Gastroesophageal sphincter (tissue), 4 donors: ENCODE results near the gene PEX10. TPM values are rescaled to one million over a fixed set of nuclear protein-coding genes. Genes with fewer than 3 reads are reported as not detected.

Experiments
- ATAC-seq: fragments of 150-250 bp; one replicate; pipeline ENCODE4 v1.9.1; 2016; ENCODE audit warnings: mild to moderate bottlenecking, moderate library complexity
- H3K27ac ChIP-seq, 4 donors: fragments of 200-600 bp; sonication (generic) in 3 of 4; 1 replicate in 3 of 4; 2 replicates in 1 of 4; pipeline ENCODE4 v1.5.1; 2016 to 2019
- H3K27me3 ChIP-seq: fragments of 200-600 bp; sonication (generic); one replicate; pipeline ENCODE4 v1.5.1; 2019
- H3K36me3 ChIP-seq, 2 donors: fragments of 200-600 bp; sonication (generic); one replicate each; pipeline ENCODE4 v1.5.1; 2019; ENCODE audit warnings: control low read depth in 1 of 2
- H3K4me1 ChIP-seq, 3 donors: fragments of 200-600 bp; sonication (generic); 1 replicate in 2 of 3; 2 replicates in 1 of 3; pipeline ENCODE4 v1.5.1; 2016 to 2019; ENCODE audit warnings: control low read depth in 2 of 3
- H3K4me3 ChIP-seq, 2 donors: fragments of 200-600 bp; sonication (generic); one replicate each; pipeline ENCODE4 v1.5.1; 2019; ENCODE audit warnings: mild to moderate bottlenecking in 1 of 2, moderate library complexity in 1 of 2
- H3K9me3 ChIP-seq, 3 donors: fragments of 200-600 bp; sonication (generic); one replicate each; pipeline ENCODE4 v1.5.1; 2017 to 2019; ENCODE audit warnings: control low read depth in 2 of 3
- CTCF ChIP-seq, 4 experiments: fragments of 200-600 bp in 2 of 4; fragments of 450-650 bp in 2 of 4; sonication (generic) in 1 of 4; IDR thresholded peaks; one replicate each; pipeline ENCODE4 v1.5.1; 2017 to 2019; ENCODE audit warnings: antibody characterized with exemption in 4 of 4, mild to moderate bottlenecking in 2 of 4, moderate library complexity in 2 of 4
- EP300 ChIP-seq: sonication (generic); formaldehyde crosslinking; IDR thresholded peaks from one replicate; pipeline ENCODE4 v1.6.1; 2017; ENCODE audit warnings: antibody characterized with exemption, mild to moderate bottlenecking
- POLR2A ChIP-seq, 2 donors: fragments of 450-650 bp; IDR thresholded peaks; one replicate each; pipeline ENCODE4 v1.6.1; 2017; ENCODE audit warnings: antibody characterized with exemption in 2 of 2, mild to moderate bottlenecking in 2 of 2, moderate library complexity in 1 of 2
- POLR2AphosphoS5 ChIP-seq: sonication (generic); formaldehyde crosslinking; IDR thresholded peaks from one replicate; pipeline ENCODE4 v1.6.1; 2017; ENCODE audit warnings: antibody characterized with exemption
- WGBS, 2 donors: methylation state at CpG; one replicate each; pipeline ENCODE4 v1.1.5; 2018; ENCODE audit warnings: low coverage in 1 of 2; 5-methylcytosine and 5-hydroxymethylcytosine counted together
- total RNA-seq, 4 donors: library from RNA; depleted of rRNA; stranded (reverse); fragments of >200 nt; gene quantifications; one replicate each; pipeline ENCODE4 v1.1.0, GENCODE V29; 2016

Gene PEX10
- total RNA-seq, 4 donors from 2014 or later: 18.2 to 30.0 (median 21.6) TPM

GRCh38 chr1:2391041-2391930 lies 21.1 kb downstream of the PEX10 start, which contains the start of the genes MORN1 and RER1:
Gene MORN1, minus strand, starts transcription at chr1:2391554. Its CDS starts 21 bp downstream, at chr1:2391533.
Gene RER1, plus strand, starts transcription at chr1:2391841. Its CDS starts 3,950 bp downstream, at chr1:2395791.
- 0% methylated on average over 5 of the region's 103 CpGs; no CpG with 5 or more reads in 1 of the 2 donors for WGBS, 2 donors
- Histone ChIP-seq H3K27me3 (no peaks in the 10 kb centered on the region), H3K27ac (peak within 1 kb of the TSS; percentile 58 to 95 (median 89)), H3K9me3 (no peaks in the 10 kb centered on the region), H3K36me3 (peaks cover 0 to 54% of the 10 kb centered on the region in 2 donors), H3K4me1 (peaks cover 0 to 47% (median 34%) of the 10 kb centered on the region in 3 donors), H3K4me3 (peak within 1 kb of the TSS; percentile 78 to 83)
- ATAC-seq: peak; percentile 99
- TF ChIP-seq EP300: no peak
- TF ChIP-seq CTCF (IDR thresholded peaks at IDR 0.05): peak in 1 of 4 experiments; percentile 20
- peak; percentile 85 to 90 for TF ChIP-seq POLR2A (IDR thresholded peaks at IDR 0.05)
- TF ChIP-seq POLR2AphosphoS5: peak; percentile 81

GRCh38 chr1:2389644-2390043 lies 22.7 kb downstream of the PEX10 start:
- no peak for TF ChIP-seq EP300
- no peak for TF ChIP-seq POLR2AphosphoS5
- no peak for TF ChIP-seq POLR2A (IDR thresholded peaks at IDR 0.05)
- no peak for TF ChIP-seq CTCF (IDR thresholded peaks at IDR 0.05)
- Histone ChIP-seq H3K4me1 (peaks cover 0 to 40% (median 30%) of the 10 kb centered on the region in 3 donors), H3K27ac (no peak overlapping the region), H3K27me3 (no peaks in the 10 kb centered on the region), H3K9me3 (no peaks in the 10 kb centered on the region), H3K36me3 (peaks cover 0 to 37% of the 10 kb centered on the region in 2 donors), H3K4me3 (no peak overlapping the region)
- no peak for ATAC-seq
- WGBS, 2 donors: 17% methylated on average over 1 of the region's 7 CpGs; no CpG with 5 or more reads in 1 of the 2 donors

GRCh38 chr1:2388004-2388913 lies 24.1 kb downstream of the PEX10 start:
- TF ChIP-seq CTCF (IDR thresholded peaks at IDR 0.05) (no peak), EP300 (no peak), POLR2A (IDR thresholded peaks at IDR 0.05) (no peak), POLR2AphosphoS5 (no peak)
- ATAC-seq: no peak
- Histone ChIP-seq H3K27ac (no peak overlapping the region), H3K27me3 (no peaks in the 10 kb centered on the region), H3K36me3 (peaks cover 0 to 23% of the 10 kb centered on the region in 2 donors), H3K4me1 (peaks cover 0 to 26% (median 17%) of the 10 kb centered on the region in 3 donors), H3K9me3 (no peaks in the 10 kb centered on the region), H3K4me3 (no peak overlapping the region)
- 87 to 92% methylated on average over 16 to 24 of the region's 32 CpGs for WGBS, 2 donors

GRCh38 chr1:2386636-2387611 lies 25.4 kb downstream of the PEX10 start:
- H3K4me1 ChIP-seq: peaks cover 0 to 18% (median 8%) of the 10 kb centered on the region in 3 donors
- WGBS, 2 donors: 60 to 81% methylated on average over 1 to 5 of the region's 30 CpGs
- no peaks in the 10 kb centered on the region for H3K27me3 ChIP-seq
- no peaks in the 10 kb centered on the region for H3K9me3 ChIP-seq
- H3K36me3 ChIP-seq: peaks cover 0 to 18% of the 10 kb centered on the region in 2 donors
- H3K27ac ChIP-seq: no peak overlapping the region
- TF ChIP-seq CTCF (IDR thresholded peaks at IDR 0.05) (no peak), POLR2AphosphoS5 (no peak), POLR2A (IDR thresholded peaks at IDR 0.05) (no peak), EP300 (no peak)
- ATAC-seq: no peak
- H3K4me3 ChIP-seq: no peak overlapping the region
